Nephron progenitor cell (in vitro differentiated cells): ENCODE measurements around the gene METTL8.
"Not testable (repeated sequence)": the region's sequence is repeated elsewhere in the genome, so short reads cannot be mapped to it uniquely, and the experiment has no call there.

Experiments used
- DNase-seq: peaks from one replicate; pipeline ENCODE4 v3.0.0; 2021
- H3K27ac Mint-ChIP-seq: 2 replicates; pipeline ENCODE4 v1.8.0; 2021; ENCODE audit warnings: mild to moderate bottlenecking, moderate library complexity, mixed read lengths
- H3K27me3 Mint-ChIP-seq: 2 replicates; pipeline ENCODE4 v1.8.0; 2021; ENCODE audit warnings: mild to moderate bottlenecking, low read depth, mixed read lengths; ENCODE audit not compliant: poor library complexity
- H3K36me3 Mint-ChIP-seq: 2 replicates; pipeline ENCODE4 v1.8.0; 2021; ENCODE audit warnings: low read depth, mixed read lengths
- H3K4me1 Mint-ChIP-seq: 2 replicates; pipeline ENCODE4 v1.8.0; 2021; ENCODE audit warnings: mixed read lengths
- H3K4me3 Mint-ChIP-seq: 2 replicates; pipeline ENCODE4 v1.8.0; 2021; ENCODE audit warnings: mild to moderate bottlenecking, moderate library complexity, mixed read lengths
- H3K9me3 Mint-ChIP-seq: 2 replicates; pipeline ENCODE4 v1.8.0; 2021; ENCODE audit warnings: mild to moderate bottlenecking, moderate library complexity, mixed read lengths
- CTCF ChIP-seq: fragments of 200-600 bp; sonication (generic); IDR thresholded peaks from 2 replicates; pipeline ENCODE4 v1.5.0; 2021; ENCODE audit warnings: antibody characterized with exemption

Gene METTL8

GRCh38 chr2:171316220-171316619 lies 117.6 kb downstream of the METTL8 start:
- H3K9me3 Mint-ChIP-seq: peaks cover 22% of the 10 kb centered on the region
- TF ChIP-seq CTCF: no peak
- peaks cover 25% of the 10 kb centered on the region for H3K36me3 Mint-ChIP-seq
- no peak for DNase-seq
- H3K4me3 Mint-ChIP-seq: no peak overlapping the region
- H3K4me1 Mint-ChIP-seq: peaks cover 34% of the 10 kb centered on the region
- H3K27me3 Mint-ChIP-seq: peaks cover 6% of the 10 kb centered on the region
- H3K27ac Mint-ChIP-seq: no peak overlapping the region

- H3K4me1 Mint-ChIP-seq: peaks cover 34% of the 10 kb centered on the region
- peaks cover 6% of the 10 kb centered on the region for H3K27me3 Mint-ChIP-seq
- H3K9me3 Mint-ChIP-seq: peaks cover 26% of the 10 kb centered on the region
- H3K4me3 Mint-ChIP-seq: no peak overlapping the region
- TF ChIP-seq CTCF: no peak
- H3K27ac Mint-ChIP-seq: no peak overlapping the region
- DNase-seq: no peak
- H3K36me3 Mint-ChIP-seq: peaks cover 25% of the 10 kb centered on the region
Observed at GRCh38 chr2:171315781-171316180, 118.0 kb downstream of the METTL8 start.

DNA sequence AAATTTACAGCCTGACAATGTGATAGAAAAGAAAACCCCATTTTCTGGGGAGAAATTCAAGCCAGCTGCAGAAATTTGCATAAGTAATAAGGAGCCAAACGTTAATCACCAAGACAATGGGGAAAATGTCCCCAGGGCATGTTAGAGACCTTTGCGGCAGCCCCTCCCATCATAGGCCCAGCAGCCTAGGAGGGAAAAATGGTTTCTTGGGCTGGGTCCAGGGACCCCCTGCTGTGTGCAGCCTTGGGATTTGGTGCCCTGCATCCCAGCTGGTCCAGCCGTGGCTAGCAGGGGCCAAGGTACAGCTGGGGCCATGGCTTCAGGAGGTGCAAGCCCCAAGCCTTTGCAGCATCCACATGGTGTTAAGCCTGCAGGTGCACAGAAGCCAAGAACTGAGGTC lies 121.6 kb downstream of the METTL8 start:
- H3K27me3 Mint-ChIP-seq, DNase-seq, H3K27ac Mint-ChIP-seq, H3K4me3 Mint-ChIP-seq: not testable (repeated sequence)
- Mint-ChIP-seq H3K9me3 (peaks cover 28% of the 10 kb centered on the region), H3K36me3 (peaks cover 24% of the 10 kb centered on the region), H3K4me1 (peaks cover 16% of the 10 kb centered on the region)

DNA sequence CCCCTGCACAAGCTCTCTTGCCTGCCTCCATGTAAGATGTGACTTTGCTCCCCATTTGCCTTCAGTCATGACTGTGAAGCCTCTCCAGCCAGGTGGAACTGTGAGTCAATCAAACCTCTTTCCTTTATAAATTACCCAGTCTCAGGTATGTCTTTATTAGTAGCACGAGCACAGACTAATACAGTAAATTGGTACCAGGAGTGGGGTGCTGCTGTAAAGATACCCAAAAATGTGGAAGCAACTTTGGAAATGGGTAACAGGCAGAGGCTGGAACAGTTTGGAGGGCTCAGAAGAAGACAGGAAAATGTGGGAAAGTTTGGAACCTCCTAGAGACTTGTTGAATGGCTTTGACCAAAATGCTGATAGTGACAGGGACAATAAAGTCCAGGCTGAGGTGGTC lies 122.2 kb downstream of the METTL8 start:
- not testable (repeated sequence) for H3K4me3 Mint-ChIP-seq, DNase-seq, H3K27me3 Mint-ChIP-seq, H3K27ac Mint-ChIP-seq
- H3K9me3 Mint-ChIP-seq: peaks cover 28% of the 10 kb centered on the region
- peaks cover 13% of the 10 kb centered on the region for H3K4me1 Mint-ChIP-seq
- H3K36me3 Mint-ChIP-seq: peaks cover 24% of the 10 kb centered on the region

- Mint-ChIP-seq H3K4me1 (peaks cover 6% of the 10 kb centered on the region), H3K27ac (no peak overlapping the region), H3K4me3 (no peak overlapping the region), H3K27me3 (peaks cover 2% of the 10 kb centered on the region), H3K9me3 (peaks cover 28% of the 10 kb centered on the region), H3K36me3 (peaks cover 24% of the 10 kb centered on the region)
- no peak for TF ChIP-seq CTCF
- DNase-seq: no peak
Observed at GRCh38 chr2:171310889-171311288, 122.9 kb downstream of the METTL8 start.

- peaks cover 2% of the 10 kb centered on the region for H3K27me3 Mint-ChIP-seq
- peaks cover 21% of the 10 kb centered on the region for H3K36me3 Mint-ChIP-seq
- peaks cover 32% of the 10 kb centered on the region for H3K9me3 Mint-ChIP-seq
- H3K27ac Mint-ChIP-seq: no peak overlapping the region
- no peak for DNase-seq
- TF ChIP-seq CTCF: no peak
- H3K4me3 Mint-ChIP-seq: no peak overlapping the region
- peaks cover 4% of the 10 kb centered on the region for H3K4me1 Mint-ChIP-seq
Observed at GRCh38 chr2:171309455-171310286, 124.1 kb downstream of the METTL8 start.
